ENCODE results near the gene SLC7A7. TPM values are rescaled to one million over a fixed set of nuclear protein-coding genes. Genes with fewer than 3 reads are reported as not detected.
A peak's percentile ranks its signal among the peaks of the same experiment; 100 is the strongest.
"Not testable (repeated sequence)": the region's sequence is repeated elsewhere in the genome, so short reads cannot be mapped to it uniquely, and the experiment has no call there.

The SLC7A7 gene
- total RNA-seq, 2 experiments from 2014 or later, result 0.89 to 1.1 TPM

GRCh38 chr14:22856428-22856827 lies 41.2 kb upstream of the SLC7A7 start:
- ATAC-seq (ENCODE audit: poor library complexity) (no peak), DNase-seq (no peak)
- TF ChIP-seq CTCF (IDR thresholded peaks at IDR 0.05), result no peak
- H3K4me3 ChIP-seq (ENCODE audit: low read length), result no peak overlapping the region
- Mint-ChIP-seq H3K27me3 (peaks cover 5% of the 10 kb centered on the region), H3K4me1 (ENCODE audit: low read depth) (peaks cover 36% of the 10 kb centered on the region), H3K27ac (no peak overlapping the region), H3K4me3 (peak overlapping the region; percentile 50), H3K36me3 (ENCODE audit: low read depth) (no peaks in the 10 kb centered on the region), H3K9me3 (no peaks in the 10 kb centered on the region)
- H3K9me3 ChIP-seq (ENCODE audit: control insufficient read depth in 1 of 2, insufficient read depth in 1 of 2, low read length in 2 of 2), result no peaks in the 10 kb centered on the region
- H3K36me3 ChIP-seq (ENCODE audit: insufficient read depth, low read length), result no peaks in the 10 kb centered on the region
- ChIA-PET CTCF (interaction anchor here (1.1 to 6.7 kb wide), 2 partner anchors 33 to 34 kb away, joined by 3 to 67 read pairs; no protein-coding TSS in a partner anchor), POLR2A (interaction anchor here (1.1 to 4.3 kb wide), 3 partner anchors 15 to 286 kb away, joined by 3 to 23 read pairs (median 12); partner anchors contain the start of gene LRP10)
- intact Hi-C loops (cut with DNase I, micrococcal nuclease), result loop anchor here in 1 of 2 experiments (5.0 to 10.0 kb wide), 2 partner anchors 46 to 992 kb away; no protein-coding TSS in a partner anchor
- H3K27me3 ChIP-seq (ENCODE audit: control insufficient read depth in 1 of 2, insufficient read depth in 2 of 2, low read length in 2 of 2), result no peaks in the 10 kb centered on the region
- peaks cover 28% of the 10 kb centered on the region for H3K4me1 ChIP-seq (ENCODE audit: insufficient read depth, low read length)
- H3K27ac ChIP-seq (ENCODE audit: low read depth in 1 of 2, low read length in 2 of 2), result no peak overlapping the region

GRCh38 chr14:22854963-22855724 lies 39.9 kb upstream of the SLC7A7 start:
- Histone ChIP-seq H3K27me3 (ENCODE audit: control insufficient read depth in 1 of 2, insufficient read depth in 2 of 2, low read length in 2 of 2) (no peaks in the 10 kb centered on the region), H3K9me3 (ENCODE audit: control insufficient read depth in 1 of 2, insufficient read depth in 1 of 2, low read length in 2 of 2) (no peaks in the 10 kb centered on the region), H3K4me3 (ENCODE audit: low read length) (no peak overlapping the region), H3K27ac (ENCODE audit: low read depth in 1 of 2, low read length in 2 of 2) (no peak overlapping the region), H3K36me3 (ENCODE audit: insufficient read depth, low read length) (no peaks in the 10 kb centered on the region), H3K4me1 (ENCODE audit: insufficient read depth, low read length) (peaks cover 32% of the 10 kb centered on the region)
- intact Hi-C loops (cut with DNase I, micrococcal nuclease), result loop anchor here (2.0 to 10.0 kb wide), 4 partner anchors 16 to 990 kb away; partner anchors contain the start of gene LRP10 (in 1 of the 2)
- ATAC-seq (ENCODE audit: poor library complexity), result no peak
- H3K36me3 Mint-ChIP-seq (ENCODE audit: low read depth), result no peaks in the 10 kb centered on the region
- peaks cover 5% of the 10 kb centered on the region for H3K27me3 Mint-ChIP-seq
- H3K9me3 Mint-ChIP-seq, result no peaks in the 10 kb centered on the region
- H3K27ac Mint-ChIP-seq, result no peak overlapping the region
- DNase-seq, result no peak
- ChIA-PET POLR2A (interaction anchor here (1.0 to 4.3 kb wide), 4 partner anchors 16 to 284 kb away, joined by 3 to 23 read pairs (median 8); partner anchors contain the start of genes LRP10 and REM2), CTCF (interaction anchor here (1.3 to 6.7 kb wide), 4 partner anchors 31 to 284 kb away, joined by 3 to 67 read pairs (median 24); no protein-coding TSS in a partner anchor)
- no peak overlapping the region for H3K4me3 Mint-ChIP-seq
- H3K4me1 Mint-ChIP-seq (ENCODE audit: low read depth), result peaks cover 36% of the 10 kb centered on the region
- no peak for TF ChIP-seq CTCF (IDR thresholded peaks at IDR 0.05)

- H3K4me3 Mint-ChIP-seq; ATAC-seq (ENCODE audit: poor library complexity); H3K27me3 Mint-ChIP-seq; H3K27ac Mint-ChIP-seq; DNase-seq; H3K9me3 Mint-ChIP-seq; H3K27me3 ChIP-seq (ENCODE audit: control insufficient read depth in 1 of 2, insufficient read depth in 2 of 2, low read length in 2 of 2); H3K4me3 ChIP-seq (ENCODE audit: low read length); H3K36me3 ChIP-seq (ENCODE audit: insufficient read depth, low read length); H3K36me3 Mint-ChIP-seq (ENCODE audit: low read depth); H3K27ac ChIP-seq (ENCODE audit: low read depth in 1 of 2, low read length in 2 of 2); H3K9me3 ChIP-seq (ENCODE audit: control insufficient read depth in 1 of 2, insufficient read depth in 1 of 2, low read length in 2 of 2): not testable (repeated sequence)
- peaks cover 36% of the 10 kb centered on the region for H3K4me1 Mint-ChIP-seq (ENCODE audit: low read depth)
- ChIA-PET POLR2A (interaction anchor here (3.1 to 4.3 kb wide), 2 partner anchors 17 to 283 kb away, joined by 12 to 23 read pairs; partner anchors contain the start of gene LRP10), CTCF (interaction anchor here (1.2 to 6.7 kb wide), 7 partner anchors 8 to 283 kb away, joined by 3 to 67 read pairs (median 11); partner anchors contain the start of gene MRPL52)
- peaks cover 29% of the 10 kb centered on the region for H3K4me1 ChIP-seq (ENCODE audit: insufficient read depth, low read length)
- intact Hi-C loops (cut with DNase I, micrococcal nuclease), result loop anchor here (2.0 to 10.0 kb wide), 3 partner anchors 17 to 989 kb away; partner anchors contain the start of gene LRP10 (in 1 of the 2)
Observed at GRCh38 chr14:22854296-22854695, 39.1 kb upstream of the SLC7A7 start.

All from CD4-positive, alpha-beta T cell (primary cell).